HUES6 (cell line): ENCODE measurements around the gene KIRREL2.
A peak's percentile ranks its signal among the peaks of the same experiment; 100 is the strongest.

Experiments
- H3K27ac ChIP-seq: 2 replicates; pipeline ENCODE4 v1.7.0; 2013; ENCODE audit warnings: low read depth, mild to moderate bottlenecking, low read length, inconsistent platforms
- H3K27me3 ChIP-seq: 2 replicates; pipeline ENCODE4 v1.6.1; 2013; ENCODE audit warnings: low read length; ENCODE audit not compliant: control insufficient read depth, insufficient read depth
- H3K36me3 ChIP-seq: 2 replicates; pipeline ENCODE4 v1.6.1; 2013; ENCODE audit warnings: low read length; ENCODE audit not compliant: control insufficient read depth, insufficient read depth
- H3K4me1 ChIP-seq: 2 replicates; pipeline ENCODE4 v1.6.1; 2013; ENCODE audit warnings: low read length; ENCODE audit not compliant: control insufficient read depth, insufficient read depth
- H3K4me3 ChIP-seq: 2 replicates; pipeline ENCODE4 v1.5.1; 2013; ENCODE audit warnings: low read depth, low read length
- H3K9ac ChIP-seq: one replicate; pipeline ENCODE4 v1.6.1; 2013; ENCODE audit warnings: mild to moderate bottlenecking, low read length
- H3K9me3 ChIP-seq: 2 replicates; pipeline ENCODE4 v1.6.1; 2013; ENCODE audit warnings: low read depth, low read length; ENCODE audit not compliant: control insufficient read depth, insufficient read depth

The KIRREL2 gene

GRCh38 chr19:35872180-35872579 is 15.5 kb downstream of the KIRREL2 start:
- no peak overlapping the region for H3K9ac ChIP-seq
- H3K36me3 ChIP-seq, result 0 out of 2 replicates have a peak, but pooled peaks cover 3% of the 10 kb centered on the region
- H3K27ac ChIP-seq, result no peak overlapping the region

GRCh38 chr19:35874392-35874930 is 17.8 kb downstream of the KIRREL2 start:
- peaks cover 21% of the 10 kb centered on the region for H3K27me3 ChIP-seq
- no peak overlapping the region for H3K27ac ChIP-seq
- H3K36me3 ChIP-seq, result 0 out of 2 replicates have a peak, but pooled peaks cover 3% of the 10 kb centered on the region
- peaks cover 15% of the 10 kb centered on the region for H3K4me1 ChIP-seq
- H3K4me3 ChIP-seq, result no peak overlapping the region
- H3K9ac ChIP-seq, result no peak overlapping the region
- H3K9me3 ChIP-seq, result no peaks in the 10 kb centered on the region

More at GRCh38 chr19:35872180-35872579, 15.5 kb downstream of the KIRREL2 start:
- Histone ChIP-seq H3K4me3 (no peak overlapping the region), H3K9me3 (no peaks in the 10 kb centered on the region), H3K4me1 (peaks cover 16% of the 10 kb centered on the region; the same call in 1 of the 2 replicates), H3K27me3 (peaks cover 17% of the 10 kb centered on the region)

GRCh38 chr19:35879068-35879467 is 22.4 kb downstream of the KIRREL2 start:
- H3K4me1 ChIP-seq, result peaks cover 8% of the 10 kb centered on the region
- H3K27ac ChIP-seq, result no peak overlapping the region
- H3K36me3 ChIP-seq, result 0 out of 2 replicates have a peak, but pooled peaks cover 3% of the 10 kb centered on the region
- peaks cover 23% of the 10 kb centered on the region for H3K27me3 ChIP-seq
- 0 out of 2 replicates have a peak overlapping the region, but pooled peaks have one; percentile 8 for H3K4me3 ChIP-seq
- H3K9ac ChIP-seq, result no peak overlapping the region
- no peaks in the 10 kb centered on the region for H3K9me3 ChIP-seq

GRCh38 chr19:35879770-35880317 is 23.1 kb downstream of the KIRREL2 start:
- H3K36me3 ChIP-seq, result 0 out of 2 replicates have a peak, but pooled peaks cover 3% of the 10 kb centered on the region
- no peak overlapping the region for H3K27ac ChIP-seq
- no peaks in the 10 kb centered on the region for H3K9me3 ChIP-seq
- peaks cover 8% of the 10 kb centered on the region for H3K4me1 ChIP-seq
- no peak overlapping the region for H3K9ac ChIP-seq
- peaks cover 23% of the 10 kb centered on the region for H3K27me3 ChIP-seq
- H3K4me3 ChIP-seq, result 0 out of 2 replicates have a peak overlapping the region, but pooled peaks have one; percentile 8

DNA sequence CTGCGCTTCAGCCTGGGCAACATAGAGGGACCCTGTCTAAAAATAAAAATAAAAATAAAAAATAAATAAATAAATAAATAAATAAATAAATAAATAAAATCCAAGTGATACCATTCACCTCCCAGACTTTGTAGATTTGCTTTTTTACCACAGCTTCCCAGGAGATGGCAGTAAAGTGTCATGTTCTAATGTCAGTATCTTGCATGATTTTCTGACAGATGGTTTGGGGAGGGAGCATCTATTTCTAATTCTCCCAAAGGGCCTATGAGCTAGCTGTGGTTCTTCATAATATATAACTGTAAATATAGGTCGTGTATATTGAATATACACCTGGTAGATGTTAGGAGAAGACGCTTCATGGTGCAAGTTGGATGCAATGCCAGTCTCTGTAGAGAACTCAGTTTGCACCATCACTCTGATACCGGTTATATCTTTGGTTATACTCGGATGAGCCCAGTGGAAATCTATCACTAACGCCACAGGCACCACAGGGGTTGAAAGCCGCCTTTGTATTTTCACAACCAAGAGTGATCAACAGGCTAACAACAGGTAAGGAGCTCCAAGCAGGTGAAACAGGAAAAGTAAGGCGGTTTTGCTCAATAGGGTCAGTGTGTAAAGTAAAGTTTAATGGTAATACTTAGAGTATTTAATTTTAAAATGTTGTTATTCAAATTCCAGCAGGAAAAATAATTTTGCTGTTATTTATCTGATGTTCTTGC is 25.6 kb downstream of the KIRREL2 start:
- no peaks in the 10 kb centered on the region for H3K9me3 ChIP-seq
- H3K4me1 ChIP-seq, result peaks cover 8% of the 10 kb centered on the region
- H3K9ac ChIP-seq, result no peak overlapping the region
- H3K27me3 ChIP-seq, result peaks cover 23% of the 10 kb centered on the region
- no peak overlapping the region for H3K27ac ChIP-seq
- H3K4me3 ChIP-seq, result no peak overlapping the region
- 0 out of 2 replicates have a peak, but pooled peaks cover 5% of the 10 kb centered on the region for H3K36me3 ChIP-seq

- Histone ChIP-seq H3K4me1 (peaks cover 8% of the 10 kb centered on the region), H3K27ac (no peak overlapping the region), H3K4me3 (no peak overlapping the region), H3K9me3 (no peaks in the 10 kb centered on the region), H3K27me3 (peaks cover 7% of the 10 kb centered on the region), H3K9ac (no peak overlapping the region), H3K36me3 (peaks cover 16% of the 10 kb centered on the region)
Measured at GRCh38 chr19:35883882-35884281, 27.2 kb downstream of the KIRREL2 start.

DNA sequence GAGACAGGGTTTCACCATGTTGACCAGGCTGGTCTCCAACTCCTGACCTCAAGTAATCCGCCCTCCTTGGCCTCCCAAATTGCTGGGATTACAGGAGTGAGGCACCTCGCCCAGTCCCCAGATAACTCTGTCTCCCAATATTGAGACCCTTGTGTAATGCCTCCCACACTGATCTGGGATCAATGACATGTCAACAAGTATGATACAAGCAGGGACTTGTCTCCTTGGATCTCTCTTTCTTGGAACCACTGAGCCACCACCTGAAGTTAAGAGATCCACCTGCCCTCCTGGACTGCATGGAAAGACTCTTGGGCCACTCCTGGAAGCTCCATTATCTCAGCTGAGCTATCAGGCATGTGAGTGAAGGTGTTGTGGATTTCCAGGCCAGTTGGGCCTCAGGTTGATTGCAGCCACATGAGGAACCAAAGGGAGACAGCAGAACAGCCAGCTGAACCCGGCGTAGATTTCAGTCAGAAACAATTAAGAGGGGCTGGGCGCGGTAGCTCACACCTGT is 28.6 kb downstream of the KIRREL2 start:
- H3K9ac ChIP-seq, result no peak overlapping the region
- H3K27ac ChIP-seq, result no peak overlapping the region
- H3K36me3 ChIP-seq, result peaks cover 30% of the 10 kb centered on the region

DNA sequence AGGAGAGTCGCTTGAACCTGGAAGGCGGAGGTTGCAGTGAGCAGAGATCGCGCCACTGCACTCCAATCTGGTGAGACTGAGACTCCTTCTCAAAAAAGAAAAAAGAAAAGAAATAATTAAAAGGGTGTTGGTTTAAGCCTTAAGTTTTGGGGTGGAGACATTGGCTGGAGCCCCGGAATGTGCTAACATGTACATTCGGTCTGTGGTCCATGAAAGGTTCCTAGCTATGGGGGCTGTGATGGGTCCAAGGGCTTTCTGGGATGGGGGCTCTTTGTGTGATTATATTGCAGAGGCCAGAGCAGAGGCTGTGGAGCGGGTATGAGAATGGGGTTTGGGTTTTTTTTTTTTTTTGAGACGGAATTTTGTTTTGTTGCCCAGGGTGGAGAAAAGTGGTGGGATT is 29.2 kb downstream of the KIRREL2 start:
- H3K4me3 ChIP-seq, result no peak overlapping the region
- peaks cover 36% of the 10 kb centered on the region for H3K36me3 ChIP-seq
- no peak overlapping the region for H3K27ac ChIP-seq
- H3K4me1 ChIP-seq, result no peaks in the 10 kb centered on the region
- H3K27me3 ChIP-seq, result no peaks in the 10 kb centered on the region
- no peaks in the 10 kb centered on the region for H3K9me3 ChIP-seq
- no peak overlapping the region for H3K9ac ChIP-seq

More for the DNA sequence above, 28.6 kb downstream of the KIRREL2 start:
- H3K4me1 ChIP-seq, result no peaks in the 10 kb centered on the region
- no peaks in the 10 kb centered on the region for H3K27me3 ChIP-seq
- no peaks in the 10 kb centered on the region for H3K9me3 ChIP-seq
- H3K4me3 ChIP-seq, result no peak overlapping the region

DNA sequence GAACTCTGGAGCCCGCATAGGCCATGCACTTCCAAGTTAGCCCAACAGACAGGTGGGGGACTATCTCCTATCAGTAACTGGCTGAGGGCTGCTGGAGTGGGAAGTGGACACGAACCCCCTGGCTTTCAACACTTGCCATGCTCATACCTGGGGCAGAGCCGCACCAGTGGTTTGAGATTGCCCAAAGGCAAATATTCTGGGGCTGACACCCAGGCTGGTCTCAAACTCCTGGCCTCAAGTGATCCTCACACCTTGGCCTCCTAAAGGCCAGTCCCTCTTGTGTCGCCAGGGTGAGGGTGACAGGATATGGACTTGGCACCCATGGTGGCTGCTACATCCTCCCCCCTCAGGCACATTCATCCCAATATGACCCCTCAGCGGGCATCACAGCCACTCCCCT is 30.5 kb downstream of the KIRREL2 start:
- H3K9ac ChIP-seq, result no peak overlapping the region
- H3K4me1 ChIP-seq, result no peaks in the 10 kb centered on the region
- H3K9me3 ChIP-seq, result no peaks in the 10 kb centered on the region
- no peak overlapping the region for H3K27ac ChIP-seq
- no peak overlapping the region for H3K4me3 ChIP-seq
- H3K27me3 ChIP-seq, result no peaks in the 10 kb centered on the region
- peaks cover 42% of the 10 kb centered on the region for H3K36me3 ChIP-seq

DNA sequence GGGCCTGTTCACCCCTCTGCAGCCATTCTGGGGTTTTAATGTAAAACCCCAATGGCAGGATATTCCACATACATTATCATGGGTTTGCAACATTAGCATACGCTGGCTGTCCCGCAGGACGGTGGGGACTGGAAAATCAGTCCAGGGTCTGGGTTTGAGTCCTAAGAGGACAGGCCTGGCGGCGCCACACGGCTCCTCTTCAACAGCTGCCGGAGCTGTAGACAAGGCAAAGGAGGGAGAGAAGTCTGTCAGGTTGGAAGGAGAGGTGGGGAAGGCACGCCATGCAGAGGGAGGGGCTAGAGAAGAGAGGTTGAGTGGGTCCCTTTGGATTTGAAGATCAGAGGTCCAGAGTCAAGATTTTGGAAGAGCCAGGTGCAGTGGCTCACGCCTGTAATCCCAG is 31.7 kb downstream of the KIRREL2 start:
- H3K4me3 ChIP-seq, result no peak overlapping the region
- no peak overlapping the region for H3K9ac ChIP-seq
- no peaks in the 10 kb centered on the region for H3K9me3 ChIP-seq
- no peak overlapping the region for H3K27ac ChIP-seq
- no peaks in the 10 kb centered on the region for H3K27me3 ChIP-seq
- peaks cover 51% of the 10 kb centered on the region for H3K36me3 ChIP-seq
- no peaks in the 10 kb centered on the region for H3K4me1 ChIP-seq
